Nucleus accumbens (tissue), 56 donors: ENCODE results near the gene BLCAP.
"Not testable (repeated sequence)": the region's sequence is repeated elsewhere in the genome, so short reads cannot be mapped to it uniquely, and the experiment has no call there.

Experiments used
- DNase-seq, 56 donors: peaks; one replicate each; lab custom pipeline; 2025; lab: John Stamatoyannopoulos, UW

The BLCAP gene, protein sequence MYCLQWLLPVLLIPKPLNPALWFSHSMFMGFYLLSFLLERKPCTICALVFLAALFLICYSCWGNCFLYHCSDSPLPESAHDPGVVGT

DNA sequence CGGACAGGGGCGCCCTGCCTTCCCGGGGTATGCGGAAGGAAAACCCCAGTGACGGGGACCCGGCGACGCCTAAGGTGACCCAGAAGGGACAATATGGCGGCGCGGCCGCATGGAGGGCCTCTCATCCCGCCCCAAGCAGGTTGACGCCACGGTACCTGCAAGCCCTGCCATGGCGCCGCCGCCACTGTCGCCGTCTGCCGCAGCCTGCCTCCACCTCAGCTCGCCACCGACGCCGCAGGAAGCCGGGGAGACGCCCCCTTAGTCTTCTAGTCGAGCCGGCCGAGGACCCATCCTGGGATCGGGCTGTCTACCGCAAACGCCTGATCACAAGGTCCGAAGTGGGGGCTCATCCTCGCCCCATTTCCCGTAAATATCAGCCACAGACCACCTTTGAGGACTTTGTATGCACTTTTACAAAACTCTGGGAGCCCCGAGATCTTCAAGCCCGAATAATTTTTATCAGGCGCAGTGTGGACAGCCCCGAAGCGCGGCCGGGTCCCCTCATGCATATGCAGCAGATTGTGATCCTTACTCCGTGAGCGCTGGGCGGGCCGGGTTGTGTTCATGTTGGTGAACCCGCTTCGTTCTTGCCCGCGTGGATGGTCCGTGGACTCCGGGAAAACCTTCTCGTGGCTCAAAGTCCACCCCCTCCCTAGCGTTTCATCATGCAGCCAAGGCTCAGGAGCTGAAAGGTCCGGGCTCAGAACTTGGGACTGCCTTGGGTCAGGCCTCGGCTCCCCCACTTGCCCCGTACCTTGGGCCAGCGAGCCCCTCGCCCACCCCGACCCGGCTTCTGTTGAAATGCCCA lies at the start of gene BLCAP:
BLCAP (minus strand) TSS at position 239 of the 808 bp plus-strand sequence. CDS start 8,702 bp downstream, outside the sequence.
- peak in 55 of 56 donors; percentile 32 to 96 (median 86) for DNase-seq

- not testable (repeated sequence) for DNase-seq
Observed at GRCh38 chr20:37577436-37577835, 49.8 kb upstream of the BLCAP start.

DNA sequence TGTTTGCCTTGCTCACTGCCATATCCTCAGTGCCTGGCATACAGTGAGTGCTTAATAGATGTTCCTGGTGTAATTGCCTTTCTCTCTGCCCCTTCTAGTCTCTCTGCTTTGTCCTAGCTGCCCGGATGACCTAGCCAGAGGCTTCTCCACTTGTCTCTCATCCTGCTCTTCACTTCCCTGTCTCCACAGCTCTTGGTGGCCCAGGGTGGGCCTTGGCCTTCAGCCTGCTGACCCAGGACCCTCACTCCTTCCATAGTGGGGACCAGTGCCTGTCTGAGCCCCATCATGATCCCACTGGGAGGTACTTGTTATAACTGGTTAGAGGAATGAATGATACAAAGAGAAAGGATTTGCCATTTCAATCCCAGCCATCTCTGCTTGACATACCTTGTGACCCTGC lies 49.2 kb upstream of the BLCAP start:
- no peak for DNase-seq

GRCh38 chr20:37575884-37576283 lies 48.2 kb upstream of the BLCAP start:
- DNase-seq = no peak

DNA sequence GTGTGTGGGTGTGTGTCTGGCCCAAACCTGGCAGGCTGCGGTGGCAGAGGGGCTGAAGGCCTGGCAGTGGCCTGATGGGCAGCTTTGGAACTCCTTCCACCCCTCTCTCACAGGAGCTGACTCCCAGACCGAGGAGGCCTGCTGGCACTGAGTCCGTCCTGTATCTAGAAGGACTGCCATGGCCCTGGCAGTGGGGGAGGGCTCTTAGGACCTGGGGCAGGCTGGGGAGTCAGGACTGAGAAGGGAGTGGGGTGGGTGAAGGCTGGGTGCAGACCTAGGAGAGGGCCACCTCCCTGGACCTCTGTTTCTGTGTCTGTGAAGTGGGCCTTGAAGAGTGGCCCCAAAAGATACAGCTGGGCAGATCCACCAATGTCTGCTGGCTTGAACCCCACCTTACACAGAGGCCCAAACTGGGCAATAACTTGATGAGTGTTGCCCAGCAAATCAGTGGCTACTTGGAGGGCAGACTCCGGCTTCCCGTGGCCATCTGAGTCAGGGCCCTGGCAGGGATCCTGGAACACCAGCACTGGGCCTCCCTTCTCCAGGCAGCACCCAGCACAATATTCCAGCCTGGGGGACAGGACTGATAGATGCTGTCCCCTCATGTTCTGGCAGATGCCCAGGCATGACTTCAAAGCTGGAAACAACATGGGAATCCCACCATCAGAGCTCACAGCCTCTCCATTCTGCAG lies 46.7 kb upstream of the BLCAP start:
- DNase-seq = no peak

GRCh38 chr20:37573626-37574198 lies 46.0 kb upstream of the BLCAP start:
- no peak for DNase-seq

- no peak for DNase-seq
Observed at GRCh38 chr20:37571033-37571432, 43.4 kb upstream of the BLCAP start.

GRCh38 chr20:37570419-37570818 lies 42.7 kb upstream of the BLCAP start:
- DNase-seq = no peak

GRCh38 chr20:37567671-37568588 lies 40.3 kb upstream of the BLCAP start:
- DNase-seq = no peak

DNA sequence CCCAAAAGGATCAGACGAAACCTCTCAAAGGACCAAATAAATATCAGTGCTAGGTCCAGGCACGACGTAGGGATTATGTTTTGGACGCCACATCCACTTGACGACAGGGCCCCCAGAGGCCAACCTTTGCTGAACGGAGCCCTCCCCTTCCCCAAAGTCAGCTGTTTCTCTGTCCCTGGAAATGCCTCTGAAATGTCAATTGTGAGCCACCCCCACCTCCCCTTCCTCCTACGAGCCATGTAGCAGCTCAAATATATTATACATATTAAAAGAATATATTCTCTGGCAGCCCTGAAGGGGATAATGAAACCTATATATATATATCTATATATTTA lies 39.6 kb upstream of the BLCAP start:
- DNase-seq = no peak

GRCh38 chr20:37566590-37567330 lies 39.1 kb upstream of the BLCAP start:
- DNase-seq = no peak

- DNase-seq = no peak
Observed at GRCh38 chr20:37565134-37565811, 37.6 kb upstream of the BLCAP start.

- DNase-seq = peak in 22 of 56 donors; percentile 1 to 61 (median 14)
Observed at GRCh38 chr20:37564388-37565133, 36.9 kb upstream of the BLCAP start.

DNA sequence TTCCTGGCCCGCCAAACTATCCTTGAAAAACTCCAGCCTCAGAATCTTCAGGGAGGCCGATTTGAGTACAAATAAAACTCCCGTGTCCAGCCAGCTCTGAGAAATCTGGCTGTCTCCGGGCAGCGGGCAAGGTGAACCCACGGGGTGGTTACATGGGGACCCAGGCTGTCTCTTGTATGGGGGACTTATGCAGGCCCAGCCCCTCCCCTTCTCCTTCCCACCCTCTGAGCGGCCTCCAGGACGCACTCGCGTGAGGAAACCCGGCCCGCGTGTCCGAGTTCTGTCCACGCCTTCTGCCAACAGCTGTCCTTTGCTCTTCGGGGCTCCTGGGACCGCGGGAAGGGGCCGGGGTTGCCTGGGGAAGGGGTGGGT lies 36.3 kb upstream of the BLCAP start:
- no peak for DNase-seq

DNA sequence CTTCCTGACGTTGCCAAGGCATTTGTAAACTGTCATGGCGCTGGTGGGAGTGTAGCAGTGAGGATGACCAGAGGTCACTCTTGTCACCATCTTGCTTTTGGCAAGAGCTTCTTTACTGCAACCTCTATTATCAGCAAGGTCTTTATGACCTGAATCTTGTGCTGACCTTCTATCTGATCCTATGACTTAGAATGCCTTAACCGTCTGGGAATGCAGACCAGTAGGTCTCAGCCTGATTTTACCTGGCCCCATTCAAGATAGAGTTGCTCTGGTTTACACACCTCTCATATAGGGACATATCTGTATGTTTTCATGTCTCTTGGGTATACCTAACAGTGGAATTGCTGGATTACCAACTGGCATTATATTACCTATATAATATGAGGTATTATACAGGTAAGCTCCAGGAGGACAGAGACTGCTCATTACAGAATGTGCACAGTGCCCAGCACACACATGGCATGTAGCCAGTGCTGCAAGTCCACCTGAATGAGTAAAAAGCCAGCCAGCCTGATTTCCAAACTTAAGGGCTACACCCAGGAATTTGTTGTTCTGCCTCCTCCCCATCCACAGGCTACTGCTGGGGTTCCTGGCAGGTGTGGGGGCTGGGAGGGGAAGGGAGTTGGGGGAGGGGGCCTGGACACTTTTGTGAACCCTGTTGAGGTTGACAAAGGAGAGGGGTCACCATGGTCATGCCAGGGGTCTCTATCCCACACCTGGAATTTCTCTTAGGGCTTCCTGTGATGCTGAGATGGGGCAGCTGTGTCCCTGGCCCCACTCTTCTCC lies 35.2 kb upstream of the BLCAP start:
- no peak for DNase-seq

- no peak for DNase-seq
Observed at GRCh38 chr20:37560629-37561028, 33.0 kb upstream of the BLCAP start.

DNA sequence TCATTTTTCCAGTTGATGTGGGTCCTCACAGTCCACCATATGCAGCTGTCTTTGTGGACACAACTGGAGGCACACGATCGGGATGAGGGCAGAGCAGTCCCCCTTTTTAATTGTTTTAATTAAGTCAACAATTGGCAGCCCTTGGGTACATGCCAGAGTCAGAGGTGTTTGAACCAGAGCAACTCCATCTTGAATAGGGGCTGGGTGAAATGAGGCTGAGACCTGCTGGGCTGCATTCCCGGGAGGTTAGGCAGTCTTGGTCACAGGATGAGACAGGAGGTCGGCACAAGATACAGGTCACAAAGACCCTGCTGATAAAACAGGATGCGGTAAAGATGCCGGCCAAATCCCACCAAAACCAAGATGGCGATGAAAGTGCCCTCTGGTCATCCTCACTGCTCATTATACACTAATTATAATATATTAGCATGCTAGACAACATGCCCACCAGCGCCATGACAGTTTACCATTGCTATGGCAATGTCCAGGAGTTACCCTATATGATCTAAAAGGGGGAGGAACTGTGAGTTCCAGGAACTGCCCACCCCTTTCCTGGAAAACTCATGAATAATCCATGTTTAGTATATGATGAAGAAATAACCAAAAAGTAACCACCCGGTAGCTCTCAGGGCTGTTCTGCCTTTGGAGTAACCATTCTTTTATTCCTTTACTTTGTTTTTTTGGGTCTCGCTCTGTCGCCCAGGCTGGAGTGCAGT lies 31.8 kb upstream of the BLCAP start:
- no peak for DNase-seq
